Measurements from ENCODE around the gene OR10G4. TPM values are rescaled to one million over a fixed set of nuclear protein-coding genes. Genes with fewer than 3 reads are reported as not detected.
"Not testable (repeated sequence)": the region's sequence is repeated elsewhere in the genome, so short reads cannot be mapped to it uniquely, and the experiment has no call there.

Gene OR10G4
- total RNA-seq, 2 experiments from 2014 or later = not detected

DNA sequence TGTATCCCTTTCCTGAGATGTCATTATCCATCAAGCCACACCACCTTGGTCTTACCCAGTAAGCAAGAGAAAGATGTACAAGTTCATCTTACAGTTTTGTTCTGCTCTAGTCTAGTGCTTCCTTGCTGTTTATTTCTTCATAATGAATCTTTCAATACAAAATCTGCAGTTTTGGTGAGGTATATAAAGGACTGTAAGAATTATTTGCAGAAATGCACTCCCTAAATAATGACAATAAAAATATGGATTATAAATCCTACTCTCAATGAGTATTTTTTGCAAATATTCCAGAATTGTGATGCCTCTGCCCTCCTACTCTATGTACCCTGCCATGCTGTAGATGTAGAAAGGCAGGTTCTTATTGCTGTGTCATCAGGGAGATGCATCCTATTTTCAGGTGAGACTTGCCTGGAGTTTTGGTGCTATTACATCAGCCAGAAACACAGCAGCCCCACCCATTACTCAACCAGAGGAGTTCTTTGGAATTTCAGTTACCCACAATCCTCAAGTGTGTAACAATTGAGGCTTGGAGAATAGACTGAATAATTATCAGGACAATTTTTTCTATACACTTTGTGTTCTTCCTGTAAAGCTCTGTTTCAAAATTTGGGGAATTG is 35.0 kb upstream of the OR10G4 start, which contains the start of gene OR10S1:
OR10S1 (minus strand) TSS at position 51 of the 617 bp plus-strand sequence. CDS start 117 bp downstream, outside the sequence.
- no peaks in the 10 kb centered on the region for H3K9me2 ChIP-seq (ENCODE audit: insufficient read depth, low read length)
- no peaks in the 10 kb centered on the region for H3K79me2 ChIP-seq (ENCODE audit: insufficient read depth, low read depth, low read length)
- no TSS peak for BruUV-seq (replicated peaks)
- H4K20me1 ChIP-seq (ENCODE audit: insufficient read depth, low read length) = no peaks in the 10 kb centered on the region
- H3K4me1 ChIP-seq (ENCODE audit: insufficient read depth, low read length, poor library complexity, severe bottlenecking) = no peaks in the 10 kb centered on the region
- no peak within 1 kb of the TSS for H3K4me3 ChIP-seq (ENCODE audit: low read depth, low read length, poor library complexity, severe bottlenecking)
- no peak within 1 kb of the TSS for H3K4me2 ChIP-seq (ENCODE audit: low read length)
- ChIA-PET CTCF (ENCODE audit: unreplicated experiment) (no interaction called here), POLR2A (no interaction called here)
- TF ChIP-seq EZH2phosphoT487 (IDR thresholded peaks at IDR 0.05; ENCODE audit: borderline replicate concordance, low read depth, low read length) = no peak
- no peak within 1 kb of the TSS for H3K27ac ChIP-seq (ENCODE audit: low read depth, low read length, poor library complexity, severe bottlenecking)
- no peaks in the 10 kb centered on the region for H3K36me3 ChIP-seq (ENCODE audit: insufficient read depth, low read length)
- intact Hi-C loops (cut with micrococcal nuclease; ENCODE audit: unreplicated experiment) = no loop called here
- H2AFZ ChIP-seq (ENCODE audit: low read length) = no peak within 1 kb of the TSS
- DNase-seq (ENCODE audit: low spot score) = no peak
- H3K9me3 ChIP-seq (ENCODE audit: low read length) = no peaks in the 10 kb centered on the region

- Histone ChIP-seq H3K79me2 (ENCODE audit: insufficient read depth, low read depth, low read length) (no peaks in the 10 kb centered on the region), H4K20me1 (ENCODE audit: insufficient read depth, low read length) (no peaks in the 10 kb centered on the region), H3K4me3 (ENCODE audit: low read depth, low read length, poor library complexity, severe bottlenecking) (no peak overlapping the region), H3K9me2 (ENCODE audit: insufficient read depth, low read length) (no peaks in the 10 kb centered on the region), H3K36me3 (ENCODE audit: insufficient read depth, low read length) (no peaks in the 10 kb centered on the region), H3K4me2 (ENCODE audit: low read length) (no peak overlapping the region), H3K9me3 (ENCODE audit: low read length) (no peaks in the 10 kb centered on the region), H3K27ac (ENCODE audit: low read depth, low read length, poor library complexity, severe bottlenecking) (no peak overlapping the region), H3K4me1 (ENCODE audit: insufficient read depth, low read length, poor library complexity, severe bottlenecking) (no peaks in the 10 kb centered on the region), H2AFZ (ENCODE audit: low read length) (no peak overlapping the region)
- TF ChIP-seq EZH2phosphoT487 (IDR thresholded peaks at IDR 0.05; ENCODE audit: borderline replicate concordance, low read depth, low read length) (no peak), CTCF (conservative IDR thresholded peaks at IDR 0.05; ENCODE audit: low read length) (no peak)
- ChIA-PET POLR2A (no interaction called here), CTCF (ENCODE audit: unreplicated experiment) (no interaction called here)
- no TSS peak for BruUV-seq (replicated peaks)
- intact Hi-C loops (cut with micrococcal nuclease; ENCODE audit: unreplicated experiment) = no loop called here
- DNase-seq (ENCODE audit: low spot score) = no peak
These were observed 33.5 kb upstream of the OR10G4 start for GRCh38 chr11:123979311-123979710.

- BruUV-seq (replicated peaks) = no TSS peak
- TF ChIP-seq EZH2phosphoT487 (IDR thresholded peaks at IDR 0.05; ENCODE audit: borderline replicate concordance, low read depth, low read length) = no peak
- no peak for TF ChIP-seq CTCF (conservative IDR thresholded peaks at IDR 0.05; ENCODE audit: low read length)
- POLR2A ChIA-PET = no interaction called here
- no peak within 1 kb of the TSS for H3K4me3 ChIP-seq (ENCODE audit: low read depth, low read length, poor library complexity, severe bottlenecking)
- H4K20me1 ChIP-seq (ENCODE audit: insufficient read depth, low read length) = no peaks in the 10 kb centered on the region
- H3K36me3 ChIP-seq (ENCODE audit: insufficient read depth, low read length) = no peaks in the 10 kb centered on the region
- CTCF ChIA-PET (ENCODE audit: unreplicated experiment) = no interaction called here
- DNase-seq (ENCODE audit: low spot score) = no peak
- H3K4me2 ChIP-seq (ENCODE audit: low read length) = no peak within 1 kb of the TSS
- H3K9me3 ChIP-seq (ENCODE audit: low read length) = no peaks in the 10 kb centered on the region
- intact Hi-C loops (cut with micrococcal nuclease; ENCODE audit: unreplicated experiment) = no loop called here
- H3K9me2 ChIP-seq (ENCODE audit: insufficient read depth, low read length) = no peaks in the 10 kb centered on the region
- no peak within 1 kb of the TSS for H2AFZ ChIP-seq (ENCODE audit: low read length)
- no peaks in the 10 kb centered on the region for H3K79me2 ChIP-seq (ENCODE audit: insufficient read depth, low read depth, low read length)
- H3K27ac ChIP-seq (ENCODE audit: low read depth, low read length, poor library complexity, severe bottlenecking) = no peak within 1 kb of the TSS
- no peaks in the 10 kb centered on the region for H3K4me1 ChIP-seq (ENCODE audit: insufficient read depth, low read length, poor library complexity, severe bottlenecking)
These were observed 17.7 kb upstream of the OR10G4 start, which contains the start of gene OR10G6 for GRCh38 chr11:123995119-123995518. Gene OR10G6, minus strand, starts transcription at chr11:123995161. Its CDS starts 0 bp downstream, at chr11:123995161.

GRCh38 chr11:124015837-124016236 is 3.0 kb downstream of the OR10G4 start:
- H3K36me3 ChIP-seq (ENCODE audit: insufficient read depth, low read length); H3K4me1 ChIP-seq (ENCODE audit: insufficient read depth, low read length, poor library complexity, severe bottlenecking); H3K4me2 ChIP-seq (ENCODE audit: low read length); POLR2A ChIA-PET; H3K4me3 ChIP-seq (ENCODE audit: low read depth, low read length, poor library complexity, severe bottlenecking); H2AFZ ChIP-seq (ENCODE audit: low read length); H3K79me2 ChIP-seq (ENCODE audit: insufficient read depth, low read depth, low read length); H3K9me2 ChIP-seq (ENCODE audit: insufficient read depth, low read length); intact Hi-C loops (cut with micrococcal nuclease; ENCODE audit: unreplicated experiment); H3K27ac ChIP-seq (ENCODE audit: low read depth, low read length, poor library complexity, severe bottlenecking); H4K20me1 ChIP-seq (ENCODE audit: insufficient read depth, low read length); CTCF ChIA-PET (ENCODE audit: unreplicated experiment); BruUV-seq (replicated peaks); DNase-seq (ENCODE audit: low spot score); H3K9me3 ChIP-seq (ENCODE audit: low read length): not testable (repeated sequence)
